NCI-H2107 treated with DMSO at 0.1 percent for 48 hours (cell line): Measurements from ENCODE around the gene ZNF484.

Source experiments
- DNase-seq: peaks from one replicate; lab custom pipeline; 2025; ENCODE audit not compliant: unreplicated experiment; lab: John Stamatoyannopoulos, UW

ZNF484 gene

DNA sequence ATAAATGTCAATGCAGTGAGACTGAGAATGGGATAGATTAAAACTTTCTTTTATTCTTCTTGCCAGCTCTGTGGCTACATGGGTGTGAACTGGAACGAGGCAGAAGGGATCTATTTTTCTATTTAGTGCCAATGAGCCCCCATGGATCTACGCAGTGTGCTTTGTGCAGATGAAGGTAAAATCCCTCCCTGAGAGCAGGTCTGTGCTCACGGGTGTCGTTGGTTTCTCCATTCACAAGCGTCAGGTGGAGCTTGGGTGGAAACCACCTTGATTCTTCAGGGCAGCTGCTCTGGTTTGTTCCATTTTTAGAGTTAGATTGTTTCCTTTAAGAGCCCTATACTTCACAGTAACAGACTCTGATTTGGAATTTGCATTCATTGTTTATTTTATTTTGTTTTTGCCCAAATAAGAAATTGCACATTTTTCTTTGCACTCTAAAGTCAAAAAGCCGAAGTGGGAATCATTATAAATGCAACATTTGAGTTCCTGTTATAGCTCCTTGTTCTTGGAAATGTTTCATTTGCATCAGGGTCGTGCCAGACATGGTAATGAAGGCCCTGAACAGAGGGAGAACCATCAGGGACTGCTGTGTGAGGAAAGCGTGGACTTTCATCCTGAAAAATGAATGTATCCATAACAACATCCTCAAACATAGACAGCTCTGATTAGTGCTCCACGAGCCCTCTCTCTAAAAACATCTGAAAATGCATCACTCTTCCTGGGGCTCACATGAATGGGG lies 82.1 kb downstream of the ZNF484 start:
- no peak for DNase-seq
